Spinal cord (tissue), 10 donors: ENCODE results near the gene COG4. TPM values are rescaled to one million over a fixed set of nuclear protein-coding genes. Genes with fewer than 3 reads are reported as not detected.

Source experiments
- DNase-seq, 6 donors: peaks; one replicate each; pipeline versions ENCODE4 v3.0.0 to v3.0.0-alpha.2; 2013 to 2015; ENCODE audit warnings: low spot score in 6 of 6, low read depth in 4 of 6
- H3K27ac ChIP-seq: one replicate; pipeline ENCODE4 v1.5.1; 2013; ENCODE audit warnings: low read depth, low read length, control low read depth
- H3K27me3 ChIP-seq: one replicate; pipeline ENCODE4 v1.6.1; 2013; ENCODE audit warnings: low read length; ENCODE audit not compliant: control insufficient read depth, insufficient read depth
- H3K36me3 ChIP-seq: one replicate; pipeline ENCODE4 v1.6.1; 2013; ENCODE audit warnings: low read length; ENCODE audit not compliant: control insufficient read depth, insufficient read depth
- H3K4me1 ChIP-seq: one replicate; pipeline ENCODE4 v1.6.1; 2013; ENCODE audit warnings: low read length; ENCODE audit not compliant: control insufficient read depth, insufficient read depth
- H3K4me3 ChIP-seq: one replicate; pipeline ENCODE4 v1.5.1; 2013; ENCODE audit warnings: low read depth, low read length, control low read depth
- H3K9me3 ChIP-seq: one replicate; pipeline ENCODE4 v1.6.1; 2013; ENCODE audit warnings: low read length; ENCODE audit not compliant: control insufficient read depth, insufficient read depth
- WGBS: methylation state at CpG from one replicate; pipeline ENCODE4 v1.1.5; 2013; ENCODE audit warnings: missing lambda C conversion rate; ENCODE audit not compliant: insufficient coverage; 5-methylcytosine and 5-hydroxymethylcytosine counted together
- polyA plus RNA-seq, 2 donors: library from polyadenylated mRNA; unstranded; fragments of 120-200 nt; gene quantifications; one replicate each; pipeline ENCODE4 v1.2.1, GENCODE V29; 2013; ENCODE audit not compliant: insufficient read length in 2 of 2
- total RNA-seq, 2 donors: library from RNA; depleted of rRNA in 1 of 2; stranded (reverse); fragments of 120-200 nt in 1 of 2; fragments of >200 nt in 1 of 2; gene quantifications; one replicate each; pipeline versions ENCODE4 v1.2.3 to v1.2.4, GENCODE V29; 2013 to 2014
- donor health status: healthy.

Gene COG4
- total and polyA plus RNA-seq, 4 donors = 34.6 to 76.1 (median 69.3) TPM

GRCh38 chr16:70561623-70562022 is 38.3 kb upstream of the COG4 start:
- no peaks in the 10 kb centered on the region for H3K9me3 ChIP-seq
- no peaks in the 10 kb centered on the region for H3K27me3 ChIP-seq
- H3K4me3 ChIP-seq = no peak overlapping the region
- H3K27ac ChIP-seq = no peak overlapping the region
- peak in 1 of 6 donors; percentile 76 for DNase-seq
- peaks cover 74% of the 10 kb centered on the region for H3K36me3 ChIP-seq
- WGBS = 83% methylated on average over 6 of the region's 9 CpGs
- H3K4me1 ChIP-seq = no peaks in the 10 kb centered on the region

GRCh38 chr16:70556063-70556462 is 32.7 kb upstream of the COG4 start:
- peaks cover 48% of the 10 kb centered on the region for H3K36me3 ChIP-seq
- DNase-seq = no peak
- WGBS = 83% methylated on average over 3 of the region's 3 CpGs
- H3K9me3 ChIP-seq = no peaks in the 10 kb centered on the region
- H3K27ac ChIP-seq = no peak overlapping the region
- no peaks in the 10 kb centered on the region for H3K27me3 ChIP-seq
- no peak overlapping the region for H3K4me3 ChIP-seq
- no peaks in the 10 kb centered on the region for H3K4me1 ChIP-seq

GRCh38 chr16:70553645-70554044 is 30.3 kb upstream of the COG4 start:
- no peaks in the 10 kb centered on the region for H3K9me3 ChIP-seq
- H3K4me3 ChIP-seq = no peak overlapping the region
- no peak overlapping the region for H3K27ac ChIP-seq
- DNase-seq = no peak
- H3K36me3 ChIP-seq = peaks cover 44% of the 10 kb centered on the region
- H3K4me1 ChIP-seq = no peaks in the 10 kb centered on the region
- H3K27me3 ChIP-seq = no peaks in the 10 kb centered on the region

GRCh38 chr16:70552675-70553074 is 29.3 kb upstream of the COG4 start:
- no peak for DNase-seq
- no peaks in the 10 kb centered on the region for H3K4me1 ChIP-seq
- H3K4me3 ChIP-seq = no peak overlapping the region
- no peaks in the 10 kb centered on the region for H3K9me3 ChIP-seq
- no peaks in the 10 kb centered on the region for H3K27me3 ChIP-seq
- no peak overlapping the region for H3K27ac ChIP-seq
- 100% methylated on average over 1 of the region's 8 CpGs for WGBS
- peaks cover 48% of the 10 kb centered on the region for H3K36me3 ChIP-seq

GRCh38 chr16:70551788-70552187 is 28.4 kb upstream of the COG4 start:
- H3K27ac ChIP-seq = no peak overlapping the region
- H3K4me3 ChIP-seq = no peak overlapping the region
- DNase-seq = no peak
- H3K9me3 ChIP-seq = no peaks in the 10 kb centered on the region
- no peaks in the 10 kb centered on the region for H3K27me3 ChIP-seq
- no CpG with 5 or more reads among the region's 3 CpGs for WGBS
- peaks cover 50% of the 10 kb centered on the region for H3K36me3 ChIP-seq
- no peaks in the 10 kb centered on the region for H3K4me1 ChIP-seq

GRCh38 chr16:70550082-70550481 is 26.7 kb upstream of the COG4 start:
- no peak for DNase-seq
- Histone ChIP-seq H3K9me3 (no peaks in the 10 kb centered on the region), H3K36me3 (peaks cover 55% of the 10 kb centered on the region), H3K27ac (no peak overlapping the region), H3K4me1 (no peaks in the 10 kb centered on the region), H3K27me3 (no peaks in the 10 kb centered on the region), H3K4me3 (no peak overlapping the region)
- no CpG with 5 or more reads among the region's 1 CpG for WGBS

GRCh38 chr16:70548936-70549335 is 25.6 kb upstream of the COG4 start:
- DNase-seq = no peak
- Histone ChIP-seq H3K9me3 (no peaks in the 10 kb centered on the region), H3K27me3 (no peaks in the 10 kb centered on the region), H3K27ac (no peak overlapping the region), H3K4me3 (no peak overlapping the region), H3K36me3 (peaks cover 58% of the 10 kb centered on the region), H3K4me1 (no peaks in the 10 kb centered on the region)
- 100% methylated on average over 1 of the region's 2 CpGs for WGBS

- peaks cover 66% of the 10 kb centered on the region for H3K36me3 ChIP-seq
These were observed 21.2 kb upstream of the COG4 start for GRCh38 chr16:70544548-70544947.

GRCh38 chr16:70540994-70541393 is 17.6 kb upstream of the COG4 start:
- no peak overlapping the region for H3K4me3 ChIP-seq
- WGBS = no CpG with 5 or more reads among the region's 3 CpGs
- no peaks in the 10 kb centered on the region for H3K9me3 ChIP-seq
- H3K36me3 ChIP-seq = peaks cover 63% of the 10 kb centered on the region
- no peak for DNase-seq
- H3K4me1 ChIP-seq = no peaks in the 10 kb centered on the region
- H3K27me3 ChIP-seq = no peaks in the 10 kb centered on the region
- H3K27ac ChIP-seq = no peak overlapping the region

More at GRCh38 chr16:70544548-70544947, 21.2 kb upstream of the COG4 start:
- no peak for DNase-seq
- H3K9me3 ChIP-seq = no peaks in the 10 kb centered on the region
- WGBS = 100% methylated on average over 1 of the region's 1 CpG
- H3K27ac ChIP-seq = no peak overlapping the region
- no peak overlapping the region for H3K4me3 ChIP-seq
- no peaks in the 10 kb centered on the region for H3K27me3 ChIP-seq
- no peaks in the 10 kb centered on the region for H3K4me1 ChIP-seq

GRCh38 chr16:70534971-70535370 is 11.6 kb upstream of the COG4 start:
- Histone ChIP-seq H3K4me1 (no peaks in the 10 kb centered on the region), H3K4me3 (no peak overlapping the region), H3K27me3 (no peaks in the 10 kb centered on the region), H3K9me3 (no peaks in the 10 kb centered on the region), H3K36me3 (peaks cover 56% of the 10 kb centered on the region), H3K27ac (no peak overlapping the region)
- DNase-seq = no peak
- WGBS = no CpG with 5 or more reads among the region's 2 CpGs
